GM23338 (cell line): ENCODE measurements around the gene NEURL3.

Experiments used
- EZH2phosphoT487 ChIP-seq: fragments of 200-600 bp; sonication (generic); IDR thresholded peaks from one replicate; pipeline ENCODE4 v1.8.1; 2018; ENCODE audit warnings: antibody characterized with exemption; ENCODE audit not compliant: unreplicated experiment
- JUNB ChIP-seq: IDR thresholded peaks from one replicate; pipeline ENCODE4 v1.6.1; 2016; ENCODE audit warnings: antibody characterized with exemption; ENCODE audit not compliant: unreplicated experiment
- POLR2AphosphoS5 ChIP-seq: IDR thresholded peaks from 2 replicates; pipeline ENCODE4 v1.6.1; 2016; ENCODE audit warnings: antibody characterized with exemption, low read depth
- TF ChIP-seq, protein P1 (sequence below), 2 experiments: fragments of 200-600 bp in 1 of 2; sonication (generic) in 1 of 2; conservative IDR thresholded peaks; 2 replicates each; pipeline versions ENCODE4 v1.5.1 to v1.6.1; 2016 to 2017; ENCODE audit warnings: antibody characterized with exemption in 2 of 2, low read depth in 2 of 2, mild to moderate bottlenecking in 2 of 2, moderate library complexity in 1 of 2
- TF ChIP-seq, protein P2 (sequence below): IDR thresholded peaks from 2 replicates; pipeline ENCODE4 v1.6.1; 2016; ENCODE audit warnings: antibody characterized with exemption

DNA sequence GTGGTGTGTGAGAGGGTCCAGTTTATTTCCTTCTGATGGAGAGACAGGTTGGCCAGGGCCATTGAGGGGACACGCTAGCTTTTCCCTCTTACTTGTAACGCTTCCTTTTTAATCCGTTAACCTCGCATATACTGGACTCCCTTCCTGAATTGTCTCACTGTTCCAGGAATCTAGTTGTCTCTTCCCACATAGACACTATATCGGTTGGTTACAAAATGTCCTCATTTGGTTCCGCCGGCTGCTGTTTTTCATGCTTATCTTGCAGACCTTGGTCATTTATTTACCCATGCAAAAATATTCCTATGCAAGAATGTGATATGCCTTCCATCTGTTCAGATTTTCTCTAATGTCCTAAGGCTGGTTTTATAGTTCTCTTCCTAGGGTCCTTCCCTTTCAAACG is 35.0 kb downstream of the NEURL3 start:
- TF ChIP-seq, protein P1, sequence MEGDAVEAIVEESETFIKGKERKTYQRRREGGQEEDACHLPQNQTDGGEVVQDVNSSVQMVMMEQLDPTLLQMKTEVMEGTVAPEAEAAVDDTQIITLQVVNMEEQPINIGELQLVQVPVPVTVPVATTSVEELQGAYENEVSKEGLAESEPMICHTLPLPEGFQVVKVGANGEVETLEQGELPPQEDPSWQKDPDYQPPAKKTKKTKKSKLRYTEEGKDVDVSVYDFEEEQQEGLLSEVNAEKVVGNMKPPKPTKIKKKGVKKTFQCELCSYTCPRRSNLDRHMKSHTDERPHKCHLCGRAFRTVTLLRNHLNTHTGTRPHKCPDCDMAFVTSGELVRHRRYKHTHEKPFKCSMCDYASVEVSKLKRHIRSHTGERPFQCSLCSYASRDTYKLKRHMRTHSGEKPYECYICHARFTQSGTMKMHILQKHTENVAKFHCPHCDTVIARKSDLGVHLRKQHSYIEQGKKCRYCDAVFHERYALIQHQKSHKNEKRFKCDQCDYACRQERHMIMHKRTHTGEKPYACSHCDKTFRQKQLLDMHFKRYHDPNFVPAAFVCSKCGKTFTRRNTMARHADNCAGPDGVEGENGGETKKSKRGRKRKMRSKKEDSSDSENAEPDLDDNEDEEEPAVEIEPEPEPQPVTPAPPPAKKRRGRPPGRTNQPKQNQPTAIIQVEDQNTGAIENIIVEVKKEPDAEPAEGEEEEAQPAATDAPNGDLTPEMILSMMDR (conservative IDR thresholded peaks at IDR 0.05; ENCODE audit: low read depth in 2 of 2): no peak
- TF ChIP-seq EZH2phosphoT487 (no peak), POLR2AphosphoS5 (no peak), JUNB (no peak)
- TF ChIP-seq, protein P2, sequence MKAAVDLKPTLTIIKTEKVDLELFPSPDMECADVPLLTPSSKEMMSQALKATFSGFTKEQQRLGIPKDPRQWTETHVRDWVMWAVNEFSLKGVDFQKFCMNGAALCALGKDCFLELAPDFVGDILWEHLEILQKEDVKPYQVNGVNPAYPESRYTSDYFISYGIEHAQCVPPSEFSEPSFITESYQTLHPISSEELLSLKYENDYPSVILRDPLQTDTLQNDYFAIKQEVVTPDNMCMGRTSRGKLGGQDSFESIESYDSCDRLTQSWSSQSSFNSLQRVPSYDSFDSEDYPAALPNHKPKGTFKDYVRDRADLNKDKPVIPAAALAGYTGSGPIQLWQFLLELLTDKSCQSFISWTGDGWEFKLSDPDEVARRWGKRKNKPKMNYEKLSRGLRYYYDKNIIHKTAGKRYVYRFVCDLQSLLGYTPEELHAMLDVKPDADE: no peak
